Natural killer cell (primary cell): Measurements from ENCODE around the gene DUT. TPM values are rescaled to one million over a fixed set of nuclear protein-coding genes. Genes with fewer than 3 reads are reported as not detected.

Experiments
- ATAC-seq, 3 donors: fragments of 150-1000 bp in 2 of 3; fragments of 200-7000 bp in 1 of 3; cut with Tn5 transposase; 1 replicate in 1 of 3; 2 replicates in 2 of 3; pipeline ENCODE4 v1.10.0; 2021; ENCODE audit warnings: mild to moderate bottlenecking in 2 of 3, moderate library complexity in 2 of 3
- DNase-seq, 2 donors: peaks; one replicate each; pipeline versions ENCODE4 v3.0.0 to v3.0.0-alpha.2; 2013 to 2021; ENCODE audit warnings: mixed read lengths in 1 of 2
- H3K27ac ChIP-seq: one replicate; pipeline ENCODE4 v1.5.1; 2013; ENCODE audit warnings: mild to moderate bottlenecking, low read length
- H3K27me3 ChIP-seq: one replicate; pipeline ENCODE4 v1.6.1; 2013; ENCODE audit warnings: low read length; ENCODE audit not compliant: control insufficient read depth, insufficient read depth
- H3K36me3 ChIP-seq: one replicate; pipeline ENCODE4 v1.6.1; 2013; ENCODE audit warnings: low read length; ENCODE audit not compliant: control insufficient read depth, insufficient read depth
- H3K4me1 ChIP-seq: one replicate; pipeline ENCODE4 v1.6.1; 2013; ENCODE audit warnings: low read length; ENCODE audit not compliant: control insufficient read depth, insufficient read depth
- H3K4me3 ChIP-seq: one replicate; pipeline ENCODE4 v1.5.1; 2013; ENCODE audit warnings: low read length
- H3K9me3 ChIP-seq: one replicate; pipeline ENCODE4 v1.6.1; 2013; ENCODE audit warnings: low read length; ENCODE audit not compliant: control insufficient read depth, insufficient read depth
- H3K27ac Mint-ChIP-seq, 2 donors: one replicate each; pipeline ENCODE4 v1.8.0; 2022; ENCODE audit warnings: mild to moderate bottlenecking in 2 of 2, mixed read lengths in 2 of 2, moderate library complexity in 1 of 2
- H3K27me3 Mint-ChIP-seq, 2 donors: one replicate each; pipeline ENCODE4 v1.8.0; 2022; ENCODE audit warnings: low read depth in 2 of 2, mixed read lengths in 2 of 2
- H3K36me3 Mint-ChIP-seq: one replicate; pipeline ENCODE4 v1.8.0; 2022; ENCODE audit warnings: mixed read lengths
- H3K4me1 Mint-ChIP-seq, 2 donors: one replicate each; pipeline ENCODE4 v1.8.0; 2022; ENCODE audit warnings: mixed read lengths in 2 of 2
- H3K4me3 Mint-ChIP-seq: one replicate; pipeline ENCODE4 v1.8.0; 2022; ENCODE audit warnings: mild to moderate bottlenecking, moderate library complexity, mixed read lengths
- H3K9me3 Mint-ChIP-seq, 2 donors: one replicate each; pipeline ENCODE4 v1.8.0; 2022; ENCODE audit warnings: mixed read lengths in 2 of 2
- WGBS: methylation state at CpG from one replicate; pipeline ENCODE4 v1.1.7; 2013; ENCODE audit warnings: missing lambda C conversion rate; ENCODE audit not compliant: insufficient coverage; 5-methylcytosine and 5-hydroxymethylcytosine counted together
- intact Hi-C: fragments of 100-400 bp; cut with micrococcal nuclease; formaldehyde crosslinking; loops from one replicate; pipeline ENCODE4 v1.14.2; 2022
- total RNA-seq, 4 donors: library from RNA; stranded (reverse); fragments of 120-200 nt in 1 of 4; gene quantifications; one replicate each; pipeline versions ENCODE4 v1.2.3 to v1.2.4, GENCODE V29; 2013 to 2022
- TF ChIP-seq, protein P1 (sequence below): fragments of 200-600 bp; IDR thresholded peaks from one replicate; pipeline ENCODE4 v1.8.0; 2022; ENCODE audit warnings: antibody characterized with exemption

DUT gene
- total RNA-seq, 3 donors from 2014 or later (not counting 1 experiment from before 2014, with no cell fraction given) = 34.4 to 48.3 (median 44.8) TPM

DNA sequence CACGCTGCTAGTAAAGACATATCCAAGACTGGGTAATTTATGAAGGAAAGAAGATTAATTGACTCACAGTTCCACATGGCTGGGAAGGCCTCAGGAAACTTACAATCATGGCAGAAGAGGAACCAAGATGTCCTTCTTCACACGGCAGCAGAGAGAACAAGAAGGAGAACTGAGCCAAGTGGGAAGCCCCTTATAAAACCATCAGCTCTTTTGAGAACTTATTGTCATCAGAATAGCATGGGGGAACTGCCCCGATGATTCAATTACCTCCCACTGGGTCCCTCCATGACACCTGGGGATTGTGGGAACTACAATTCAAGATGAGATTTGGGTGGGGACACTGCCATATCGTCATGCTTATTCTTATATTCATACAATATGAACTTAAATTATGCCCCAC lies 49.0 kb downstream of the DUT start:
- no peak overlapping the region for H3K4me3 ChIP-seq
- no peaks in the 10 kb centered on the region for H3K36me3 ChIP-seq
- Mint-ChIP-seq H3K27ac (no peak overlapping the region), H3K4me3 (no peak overlapping the region), H3K36me3 (no peaks in the 10 kb centered on the region), H3K27me3 (peaks cover 7 to 17% of the 10 kb centered on the region in 2 donors), H3K4me1 (no peaks in the 10 kb centered on the region), H3K9me3 (no peaks in the 10 kb centered on the region)
- ATAC-seq (no peak), DNase-seq (no peak)
- no peak overlapping the region for H3K27ac ChIP-seq
- intact Hi-C loops = no loop called here
- H3K9me3 ChIP-seq = no peaks in the 10 kb centered on the region
- WGBS = 87% methylated on average over 4 of the region's 4 CpGs
- H3K4me1 ChIP-seq = no peaks in the 10 kb centered on the region
- TF ChIP-seq, protein P1, sequence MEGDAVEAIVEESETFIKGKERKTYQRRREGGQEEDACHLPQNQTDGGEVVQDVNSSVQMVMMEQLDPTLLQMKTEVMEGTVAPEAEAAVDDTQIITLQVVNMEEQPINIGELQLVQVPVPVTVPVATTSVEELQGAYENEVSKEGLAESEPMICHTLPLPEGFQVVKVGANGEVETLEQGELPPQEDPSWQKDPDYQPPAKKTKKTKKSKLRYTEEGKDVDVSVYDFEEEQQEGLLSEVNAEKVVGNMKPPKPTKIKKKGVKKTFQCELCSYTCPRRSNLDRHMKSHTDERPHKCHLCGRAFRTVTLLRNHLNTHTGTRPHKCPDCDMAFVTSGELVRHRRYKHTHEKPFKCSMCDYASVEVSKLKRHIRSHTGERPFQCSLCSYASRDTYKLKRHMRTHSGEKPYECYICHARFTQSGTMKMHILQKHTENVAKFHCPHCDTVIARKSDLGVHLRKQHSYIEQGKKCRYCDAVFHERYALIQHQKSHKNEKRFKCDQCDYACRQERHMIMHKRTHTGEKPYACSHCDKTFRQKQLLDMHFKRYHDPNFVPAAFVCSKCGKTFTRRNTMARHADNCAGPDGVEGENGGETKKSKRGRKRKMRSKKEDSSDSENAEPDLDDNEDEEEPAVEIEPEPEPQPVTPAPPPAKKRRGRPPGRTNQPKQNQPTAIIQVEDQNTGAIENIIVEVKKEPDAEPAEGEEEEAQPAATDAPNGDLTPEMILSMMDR = no peak
- no peaks in the 10 kb centered on the region for H3K27me3 ChIP-seq

DNA sequence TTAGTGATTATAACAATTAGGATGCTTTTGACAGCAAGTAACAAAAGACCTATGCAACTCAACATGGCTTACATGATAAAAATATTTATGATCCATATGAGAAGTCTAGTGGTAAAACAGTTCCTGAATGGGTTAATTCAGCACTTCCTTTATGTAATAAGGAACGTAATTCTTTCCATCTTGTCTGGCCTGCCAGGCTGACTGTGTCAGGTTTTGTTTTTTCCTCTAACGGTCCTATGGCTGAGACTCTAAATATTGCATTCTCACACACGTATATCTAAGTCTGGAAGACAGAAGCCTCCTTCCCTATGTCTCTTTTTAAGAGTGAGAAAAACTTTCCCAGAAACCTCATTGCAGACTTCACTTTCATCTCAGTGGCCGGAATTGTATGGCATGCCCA lies 50.6 kb downstream of the DUT start:
- WGBS = 44% methylated on average over 4 of the region's 4 CpGs

DNA sequence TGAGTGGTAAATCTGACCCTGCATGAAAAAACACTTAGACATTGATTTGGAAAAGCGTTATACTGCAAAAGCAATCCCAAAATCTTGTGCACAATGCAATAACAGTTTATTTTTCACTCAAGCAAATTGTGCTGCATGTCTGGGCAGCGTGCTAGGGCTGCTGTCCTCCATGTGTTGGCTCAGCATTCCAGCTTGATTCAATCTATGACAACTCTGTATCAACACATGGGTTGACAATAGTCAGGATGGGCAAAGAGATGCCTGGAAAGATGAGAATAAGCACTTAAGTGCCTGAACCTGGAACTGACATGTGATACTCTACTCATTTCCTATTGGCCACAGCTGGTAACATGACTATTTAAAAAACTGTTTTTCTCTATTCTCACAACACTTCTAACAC lies 51.8 kb downstream of the DUT start:
- H3K27me3 Mint-ChIP-seq = peaks cover 13 to 18% of the 10 kb centered on the region in 2 donors
- H3K27ac Mint-ChIP-seq = no peak overlapping the region
- no peak overlapping the region for H3K4me3 Mint-ChIP-seq
- H3K36me3 Mint-ChIP-seq = no peaks in the 10 kb centered on the region
- ATAC-seq (no peak), DNase-seq (no peak)
- intact Hi-C loops = no loop called here
- no peaks in the 10 kb centered on the region for H3K4me1 Mint-ChIP-seq
- Histone ChIP-seq H3K4me1 (no peaks in the 10 kb centered on the region), H3K27ac (no peak overlapping the region), H3K27me3 (no peaks in the 10 kb centered on the region), H3K36me3 (no peaks in the 10 kb centered on the region), H3K4me3 (no peak overlapping the region), H3K9me3 (no peaks in the 10 kb centered on the region)
- H3K9me3 Mint-ChIP-seq = no peaks in the 10 kb centered on the region
- TF ChIP-seq, protein P1 = no peak
- WGBS = 92% methylated on average over 2 of the region's 2 CpGs

More for the DNA sequence above, 50.6 kb downstream of the DUT start:
- H3K27me3 Mint-ChIP-seq = peaks cover 15 to 18% of the 10 kb centered on the region in 2 donors
- intact Hi-C loops = no loop called here
- H3K4me3 Mint-ChIP-seq = no peak overlapping the region
- no peaks in the 10 kb centered on the region for H3K9me3 Mint-ChIP-seq
- no peaks in the 10 kb centered on the region for H3K4me1 Mint-ChIP-seq
- H3K27ac Mint-ChIP-seq = no peak overlapping the region
- Histone ChIP-seq H3K27me3 (no peaks in the 10 kb centered on the region), H3K4me3 (no peak overlapping the region), H3K9me3 (no peaks in the 10 kb centered on the region), H3K4me1 (no peaks in the 10 kb centered on the region), H3K27ac (no peak overlapping the region), H3K36me3 (no peaks in the 10 kb centered on the region)
- ATAC-seq = no peak
- no peaks in the 10 kb centered on the region for H3K36me3 Mint-ChIP-seq
- no peak for DNase-seq
- TF ChIP-seq, protein P1 = no peak

DNA sequence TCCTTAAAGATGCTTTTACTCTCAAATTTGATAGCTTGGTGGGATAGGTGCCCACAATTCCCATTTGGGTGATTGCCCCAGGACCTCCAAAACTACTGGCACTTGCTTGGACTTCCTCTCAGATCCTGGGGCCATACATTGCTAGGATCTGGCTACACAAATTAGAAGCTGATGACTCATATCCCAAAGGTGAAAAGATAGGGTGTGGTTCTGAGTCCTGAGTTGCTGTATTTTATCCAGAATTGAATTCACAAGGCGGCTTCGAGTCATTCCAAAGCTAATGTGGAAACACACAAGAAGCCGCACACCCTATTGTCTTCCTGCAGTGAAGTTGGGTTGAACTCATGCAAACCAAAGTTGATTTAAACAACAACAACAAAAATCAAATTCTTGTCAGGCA lies 53.4 kb downstream of the DUT start:
- intact Hi-C loops = no loop called here
- WGBS = 95% methylated on average over 3 of the region's 3 CpGs

More for the DNA sequence above, 53.4 kb downstream of the DUT start:
- Histone ChIP-seq H3K4me1 (no peaks in the 10 kb centered on the region), H3K27me3 (no peaks in the 10 kb centered on the region), H3K9me3 (no peaks in the 10 kb centered on the region), H3K27ac (no peak overlapping the region), H3K4me3 (no peak overlapping the region), H3K36me3 (no peaks in the 10 kb centered on the region)
- Mint-ChIP-seq H3K36me3 (no peaks in the 10 kb centered on the region), H3K27me3 (peaks cover 15 to 18% of the 10 kb centered on the region in 2 donors), H3K4me3 (no peak overlapping the region), H3K9me3 (no peaks in the 10 kb centered on the region), H3K4me1 (no peaks in the 10 kb centered on the region), H3K27ac (no peak overlapping the region)
- ATAC-seq = no peak
- TF ChIP-seq, protein P1 = no peak
- DNase-seq = no peak
